Measurements from ENCODE around the gene CERS4. TPM values are rescaled to one million over a fixed set of nuclear protein-coding genes. Genes with fewer than 3 reads are reported as not detected.
"Not testable (repeated sequence)": the region's sequence is repeated elsewhere in the genome, so short reads cannot be mapped to it uniquely, and the experiment has no call there.

The CERS4 gene
- 7.7 and 22.9 TPM in 2 replicates for total RNA-seq

- peak in 1 of 2 donors; percentile 33 for DNase-seq (ENCODE audit: low read depth in 2 of 2)
These were observed at the start of gene CERS4 for GRCh38 chr19:8208922-8209461. Gene CERS4, plus strand, starts transcription at chr19:8209370. Its CDS starts 41,707 bp downstream, at chr19:8251077.

GRCh38 chr19:8161135-8161646 is 48.0 kb upstream of the CERS4 start:
- no peak for DNase-seq (ENCODE audit: low read depth in 2 of 2)

- DNase-seq (ENCODE audit: low read depth in 2 of 2): no peak
These were observed 45.4 kb upstream of the CERS4 start for GRCh38 chr19:8163759-8164158.

GRCh38 chr19:8167985-8168384 is 41.2 kb upstream of the CERS4 start:
- DNase-seq (ENCODE audit: low read depth in 2 of 2): no peak

GRCh38 chr19:8168537-8168936 is 40.6 kb upstream of the CERS4 start:
- DNase-seq (ENCODE audit: low read depth in 2 of 2): no peak

- DNase-seq (ENCODE audit: low read depth in 2 of 2): no peak
These were observed 34.5 kb upstream of the CERS4 start for GRCh38 chr19:8174706-8175105.

- DNase-seq (ENCODE audit: low read depth in 2 of 2): peak in 1 of 2 donors; percentile 9
These were observed 29.2 kb upstream of the CERS4 start for GRCh38 chr19:8180018-8180417.

GRCh38 chr19:8184274-8184673 is 24.9 kb upstream of the CERS4 start:
- no peak for DNase-seq (ENCODE audit: low read depth in 2 of 2)

GRCh38 chr19:8185343-8186068 is 23.7 kb upstream of the CERS4 start:
- no peak for DNase-seq (ENCODE audit: low read depth in 2 of 2)

- DNase-seq (ENCODE audit: low read depth in 2 of 2): no peak
These were observed 16.8 kb upstream of the CERS4 start for GRCh38 chr19:8192221-8192820.

- DNase-seq (ENCODE audit: low read depth in 2 of 2): no peak
These were observed 14.5 kb upstream of the CERS4 start for GRCh38 chr19:8194528-8195267.

GRCh38 chr19:8196271-8196927 is 12.8 kb upstream of the CERS4 start:
- DNase-seq (ENCODE audit: low read depth in 2 of 2): no peak

- not testable (repeated sequence) for DNase-seq (ENCODE audit: low read depth in 2 of 2)
These were observed 5.7 kb upstream of the CERS4 start for GRCh38 chr19:8203288-8204120.

- no peak for DNase-seq (ENCODE audit: low read depth in 2 of 2)
These were observed 4.2 kb upstream of the CERS4 start for GRCh38 chr19:8204961-8205360.

- no peak for DNase-seq (ENCODE audit: low read depth in 2 of 2)
These were observed 2.8 kb upstream of the CERS4 start for GRCh38 chr19:8206147-8207087.

- not testable (repeated sequence) for DNase-seq (ENCODE audit: low read depth in 2 of 2)
These were observed 1.8 kb upstream of the CERS4 start for GRCh38 chr19:8207326-8207725.

- no peak for DNase-seq (ENCODE audit: low read depth in 2 of 2)
These were observed 850 bp upstream of the CERS4 start for GRCh38 chr19:8208119-8208921.
